GM21423 (cell line): ENCODE results near the gene KDM4D.
"Not testable (repeated sequence)": the region's sequence is repeated elsewhere in the genome, so short reads cannot be mapped to it uniquely, and the experiment has no call there.

Source experiments
- ATAC-seq: cut with Tn5 transposase; IDR thresholded peaks from one replicate; pipeline ENCODE4 v1.9.1; 2021; ENCODE audit warnings: mild to moderate bottlenecking, moderate library complexity; ENCODE audit not compliant: unreplicated experiment

The KDM4D gene

GRCh38 chr11:95025594-95025993, 52.1 kb downstream of the KDM4D start:
- ATAC-seq: not testable (repeated sequence)

GRCh38 chr11:95028357-95028756, 54.8 kb downstream of the KDM4D start:
- ATAC-seq: no peak

- ATAC-seq: no peak
Measured at GRCh38 chr11:95033051-95033450, 59.5 kb downstream of the KDM4D start.

- no peak for ATAC-seq
Measured at GRCh38 chr11:95035316-95035715, 61.8 kb downstream of the KDM4D start.

GRCh38 chr11:95037356-95038035, 64.0 kb downstream of the KDM4D start:
- ATAC-seq: not testable (repeated sequence)

- no peak for ATAC-seq
Measured at GRCh38 chr11:95042239-95042638, 68.7 kb downstream of the KDM4D start.

GRCh38 chr11:95042906-95043305, 69.4 kb downstream of the KDM4D start:
- ATAC-seq: no peak

- ATAC-seq: no peak
Measured at GRCh38 chr11:95044010-95044409, 70.5 kb downstream of the KDM4D start.

- ATAC-seq: no peak
Measured at GRCh38 chr11:95045812-95046211, 72.3 kb downstream of the KDM4D start.
